ENCODE results near the gene GARIN1A.

DNA sequence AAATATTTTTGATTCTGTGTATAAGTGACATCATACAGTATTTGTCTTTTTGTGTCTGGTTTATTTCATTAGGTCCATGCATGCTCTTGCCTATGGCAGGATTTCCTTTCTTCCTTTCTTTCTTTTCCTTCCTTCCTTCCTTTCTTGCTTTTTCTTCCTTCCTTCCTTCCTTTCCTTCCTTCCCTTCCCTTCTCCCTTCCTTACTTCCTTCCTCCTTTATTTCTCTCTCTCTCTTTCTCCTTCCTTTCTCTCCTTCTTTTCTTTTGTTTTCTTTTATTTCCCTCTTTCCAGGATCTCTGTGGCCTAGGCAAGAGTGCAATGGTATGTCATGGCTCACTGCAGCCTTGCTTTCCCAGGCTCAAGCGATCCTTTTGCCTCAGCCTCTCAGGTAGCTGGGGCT, 35.7 kb downstream of the GARIN1A start:
- TF ChIP-seq FOXK2 (IDR thresholded peaks at IDR 0.05) = no peak
- no peak for TF ChIP-seq SUZ12 (IDR thresholded peaks at IDR 0.05)
- TF ChIP-seq FOXM1 (IDR thresholded peaks at IDR 0.05; ENCODE audit: borderline replicate concordance) = no peak
- TF ChIP-seq TARDBP (IDR thresholded peaks at IDR 0.05) = no peak
- no peak for TF ChIP-seq LEF1 (IDR thresholded peaks at IDR 0.05; ENCODE audit: borderline replicate concordance)
